GM10248 (cell line): Measurements from ENCODE around the gene MYL10.

Experiments
- CTCF ChIA-PET: fragments of 300-600 bp; sonication (Branson Sonifier 250); formaldehyde crosslinking; extraction: SDS; loops from one replicate; lab custom pipeline; 2021; ENCODE audit warnings: antibody characterized with exemption; lab: Yijun Ruan, JAX
- POLR2A ChIA-PET: fragments of 350-650 bp; sonication (Branson Sonifier 250); formaldehyde crosslinking; extraction: SDS; loops from one replicate; lab custom pipeline; 2020; ENCODE audit warnings: antibody characterized with exemption; lab: Yijun Ruan, JAX
- DNase-seq: peaks from one replicate; pipeline ENCODE4 v3.0.0; 2012; ENCODE audit errors: extremely low spot score
- TF ChIP-seq, protein P1 (sequence below): IDR thresholded peaks from 2 replicates; pipeline ENCODE4 v1.5.1; 2012; ENCODE audit warnings: mild to moderate bottlenecking, low read depth; ENCODE audit errors: extremely low read depth, missing control alignments, control extremely low read depth

The MYL10 gene

GRCh38 chr7:101586078-101586905 lies 42.8 kb downstream of the MYL10 start:
- ChIA-PET CTCF (interaction anchor here (2.0 kb wide), 1 partner anchor 17 kb away, joined by 5 read pairs; no protein-coding TSS in a partner anchor), POLR2A (no interaction called here)
- DNase-seq = peak; percentile 3
- TF ChIP-seq, protein P1, sequence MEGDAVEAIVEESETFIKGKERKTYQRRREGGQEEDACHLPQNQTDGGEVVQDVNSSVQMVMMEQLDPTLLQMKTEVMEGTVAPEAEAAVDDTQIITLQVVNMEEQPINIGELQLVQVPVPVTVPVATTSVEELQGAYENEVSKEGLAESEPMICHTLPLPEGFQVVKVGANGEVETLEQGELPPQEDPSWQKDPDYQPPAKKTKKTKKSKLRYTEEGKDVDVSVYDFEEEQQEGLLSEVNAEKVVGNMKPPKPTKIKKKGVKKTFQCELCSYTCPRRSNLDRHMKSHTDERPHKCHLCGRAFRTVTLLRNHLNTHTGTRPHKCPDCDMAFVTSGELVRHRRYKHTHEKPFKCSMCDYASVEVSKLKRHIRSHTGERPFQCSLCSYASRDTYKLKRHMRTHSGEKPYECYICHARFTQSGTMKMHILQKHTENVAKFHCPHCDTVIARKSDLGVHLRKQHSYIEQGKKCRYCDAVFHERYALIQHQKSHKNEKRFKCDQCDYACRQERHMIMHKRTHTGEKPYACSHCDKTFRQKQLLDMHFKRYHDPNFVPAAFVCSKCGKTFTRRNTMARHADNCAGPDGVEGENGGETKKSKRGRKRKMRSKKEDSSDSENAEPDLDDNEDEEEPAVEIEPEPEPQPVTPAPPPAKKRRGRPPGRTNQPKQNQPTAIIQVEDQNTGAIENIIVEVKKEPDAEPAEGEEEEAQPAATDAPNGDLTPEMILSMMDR = no peak

DNA sequence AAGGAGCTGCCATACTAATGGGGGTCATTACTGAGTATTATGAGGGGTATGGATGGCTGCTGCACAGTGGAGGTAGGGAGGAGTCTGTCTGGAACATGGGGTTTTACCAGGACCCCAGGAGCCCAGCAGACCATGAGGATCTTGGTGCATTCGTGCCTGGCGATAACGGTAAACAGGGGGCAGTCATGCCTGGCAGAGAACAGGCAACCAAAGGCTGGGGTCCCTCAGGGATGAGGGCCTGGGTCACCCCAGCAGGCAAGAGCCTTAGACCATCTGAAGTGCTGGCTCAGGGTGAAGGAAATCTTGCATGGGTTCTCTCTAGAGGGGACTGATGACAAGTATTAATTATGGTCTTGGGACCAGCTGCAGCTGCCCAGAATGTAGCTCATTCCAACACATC lies 46.1 kb downstream of the MYL10 start:
- peak; percentile 3 for DNase-seq
- CTCF ChIA-PET = no interaction called here
- POLR2A ChIA-PET = no interaction called here
- TF ChIP-seq, protein P1 = no peak

DNA sequence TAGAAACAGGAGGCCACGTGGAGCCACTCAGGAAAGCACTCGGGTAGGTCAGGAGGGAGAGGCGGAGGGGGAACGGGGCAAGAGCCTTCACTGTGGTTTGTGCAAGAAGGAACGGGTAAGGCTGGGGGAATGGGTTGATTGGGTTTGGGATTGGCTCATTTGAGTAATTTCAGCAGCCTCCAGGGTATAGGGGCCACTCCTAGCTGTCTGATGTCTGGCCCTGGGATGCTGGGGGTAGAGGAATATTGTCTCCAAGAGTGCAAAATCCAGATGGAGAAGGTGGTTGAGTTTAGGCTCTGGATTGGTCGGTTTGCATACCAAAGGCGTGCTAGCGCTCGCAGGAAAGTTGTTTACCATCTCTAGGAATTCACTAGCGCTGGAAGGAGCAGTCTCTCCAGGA lies 47.2 kb downstream of the MYL10 start:
- CTCF ChIA-PET = interaction anchor here (1.0 kb wide), 1 partner anchor 40 kb away, joined by 3 read pairs; no protein-coding TSS in a partner anchor
- peak; percentile 2 for DNase-seq
- POLR2A ChIA-PET = no interaction called here
- TF ChIP-seq, protein P1 = no peak

DNA sequence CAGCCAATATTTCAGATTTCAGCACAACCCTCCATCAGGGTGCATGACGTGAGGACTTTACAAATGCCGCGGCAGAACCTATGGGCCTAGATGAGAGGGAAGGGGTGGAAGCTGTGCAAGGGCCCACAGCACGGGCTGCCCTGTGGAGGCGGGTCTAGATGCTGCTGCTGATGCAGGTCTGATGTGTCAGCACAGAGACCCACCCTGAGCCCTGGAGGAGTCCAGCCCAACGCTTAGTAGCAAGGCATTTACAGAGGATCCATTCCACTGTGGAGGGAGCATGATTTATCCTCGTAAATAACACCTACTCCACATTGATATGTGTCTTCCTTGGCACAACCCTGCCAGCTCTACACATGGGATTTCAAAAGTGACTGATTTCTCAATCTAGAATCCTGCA lies 48.5 kb downstream of the MYL10 start:
- TF ChIP-seq, protein P1 = no peak
- ChIA-PET CTCF (no interaction called here), POLR2A (no interaction called here)
- DNase-seq = peak; percentile 2

- ChIA-PET POLR2A (interaction anchor here (0.6 kb wide), 1 partner anchor 36 kb away, joined by 4 read pairs; no protein-coding TSS in a partner anchor), CTCF (interaction anchor here (1.3 kb wide), 1 partner anchor 24 kb away, joined by 3 read pairs; no protein-coding TSS in a partner anchor)
- TF ChIP-seq, protein P1 = no peak
- DNase-seq = no peak
These were observed 50.5 kb downstream of the MYL10 start for GRCh38 chr7:101578552-101578951.

DNA sequence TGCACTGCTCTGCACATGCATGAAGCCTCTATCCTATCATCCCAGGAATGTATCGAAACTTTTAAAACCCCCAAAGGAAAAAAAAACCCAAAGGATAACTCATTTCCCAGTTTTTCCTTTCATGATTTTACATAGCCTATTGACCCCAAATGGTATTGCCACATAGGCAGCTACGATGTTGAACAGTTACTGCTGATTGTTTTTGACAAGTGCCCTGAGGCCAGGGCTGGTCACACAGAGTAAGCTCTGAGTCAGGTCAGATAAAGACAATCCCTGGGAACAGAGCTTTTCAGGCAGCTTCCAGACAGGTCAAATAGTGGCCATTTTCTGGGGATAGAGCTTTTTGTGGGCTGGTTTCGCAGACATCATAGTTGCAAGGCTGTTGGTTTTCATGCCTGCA lies 52.1 kb downstream of the MYL10 start:
- no peak for DNase-seq
- POLR2A ChIA-PET = no interaction called here
- CTCF ChIA-PET = interaction anchor here (0.8 kb wide), 1 partner anchor 13 kb away, joined by 3 read pairs; no protein-coding TSS in a partner anchor
- TF ChIP-seq, protein P1 = no peak
